HL-60 (cell line): ENCODE results near the gene PERCC1.
A peak's percentile ranks its signal among the peaks of the same experiment; 100 is the strongest.

ENCODE experiments used
- DNase-seq, 2 experiments: peaks; one replicate each; pipeline ENCODE4 v3.0.0-alpha.2; 2010 to 2020; ENCODE audit warnings: low read depth in 1 of 2, low spot score in 1 of 2
- H3K27ac ChIP-seq: fragments of 250-450 bp; sonication (Bioruptor Pico); replicated peaks from 2 replicates; pipeline ENCODE4 v1.5.1; 2020; ENCODE audit warnings: mild to moderate bottlenecking, moderate library complexity
- H3K27me3 ChIP-seq: fragments of 250-450 bp; sonication (Bioruptor Pico); 2 replicates; pipeline ENCODE4 v1.5.1; 2021; ENCODE audit warnings: mild to moderate bottlenecking, moderate library complexity; ENCODE audit not compliant: insufficient read depth, poor library complexity, severe bottlenecking
- H3K4me3 ChIP-seq: replicated peaks from 2 replicates; pipeline ENCODE4 v1.5.1; 2011; ENCODE audit warnings: mild to moderate bottlenecking, control low read depth, low read length; ENCODE audit not compliant: insufficient read depth
- CTCF ChIP-seq: IDR thresholded peaks from one replicate; pipeline ENCODE4 v1.5.1; 2011; ENCODE audit warnings: low read length, control low read depth, inconsistent platforms; ENCODE audit not compliant: insufficient read depth
- GABPA ChIP-seq: IDR thresholded peaks from 2 replicates; pipeline ENCODE4 v1.6.1; 2012; ENCODE audit warnings: low read depth
- POLR2AphosphoS5 ChIP-seq: IDR thresholded peaks from 2 replicates; pipeline ENCODE4 v1.6.1; 2012; ENCODE audit warnings: low read depth
- SPI1 ChIP-seq: IDR thresholded peaks from 2 replicates; pipeline ENCODE4 v1.6.1; 2012; ENCODE audit warnings: low read depth, mild to moderate bottlenecking, borderline replicate concordance
- TF ChIP-seq, protein P1 (sequence below): IDR thresholded peaks from 2 replicates; pipeline ENCODE4 v1.6.1; 2012; ENCODE audit warnings: low read depth; ENCODE audit not compliant: insufficient replicate concordance

PERCC1 gene

GRCh38 chr16:1416521-1416941 lies 14.3 kb upstream of the PERCC1 start:
- Histone ChIP-seq H3K4me3 (no peak overlapping the region), H3K27me3 (no peaks in the 10 kb centered on the region), H3K27ac (no peak overlapping the region)
- TF ChIP-seq, protein P1, sequence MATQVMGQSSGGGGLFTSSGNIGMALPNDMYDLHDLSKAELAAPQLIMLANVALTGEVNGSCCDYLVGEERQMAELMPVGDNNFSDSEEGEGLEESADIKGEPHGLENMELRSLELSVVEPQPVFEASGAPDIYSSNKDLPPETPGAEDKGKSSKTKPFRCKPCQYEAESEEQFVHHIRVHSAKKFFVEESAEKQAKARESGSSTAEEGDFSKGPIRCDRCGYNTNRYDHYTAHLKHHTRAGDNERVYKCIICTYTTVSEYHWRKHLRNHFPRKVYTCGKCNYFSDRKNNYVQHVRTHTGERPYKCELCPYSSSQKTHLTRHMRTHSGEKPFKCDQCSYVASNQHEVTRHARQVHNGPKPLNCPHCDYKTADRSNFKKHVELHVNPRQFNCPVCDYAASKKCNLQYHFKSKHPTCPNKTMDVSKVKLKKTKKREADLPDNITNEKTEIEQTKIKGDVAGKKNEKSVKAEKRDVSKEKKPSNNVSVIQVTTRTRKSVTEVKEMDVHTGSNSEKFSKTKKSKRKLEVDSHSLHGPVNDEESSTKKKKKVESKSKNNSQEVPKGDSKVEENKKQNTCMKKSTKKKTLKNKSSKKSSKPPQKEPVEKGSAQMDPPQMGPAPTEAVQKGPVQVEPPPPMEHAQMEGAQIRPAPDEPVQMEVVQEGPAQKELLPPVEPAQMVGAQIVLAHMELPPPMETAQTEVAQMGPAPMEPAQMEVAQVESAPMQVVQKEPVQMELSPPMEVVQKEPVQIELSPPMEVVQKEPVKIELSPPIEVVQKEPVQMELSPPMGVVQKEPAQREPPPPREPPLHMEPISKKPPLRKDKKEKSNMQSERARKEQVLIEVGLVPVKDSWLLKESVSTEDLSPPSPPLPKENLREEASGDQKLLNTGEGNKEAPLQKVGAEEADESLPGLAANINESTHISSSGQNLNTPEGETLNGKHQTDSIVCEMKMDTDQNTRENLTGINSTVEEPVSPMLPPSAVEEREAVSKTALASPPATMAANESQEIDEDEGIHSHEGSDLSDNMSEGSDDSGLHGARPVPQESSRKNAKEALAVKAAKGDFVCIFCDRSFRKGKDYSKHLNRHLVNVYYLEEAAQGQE = peak; percentile 30
- TF ChIP-seq CTCF (no peak), SPI1 (no peak)
- no peak for DNase-seq

DNA sequence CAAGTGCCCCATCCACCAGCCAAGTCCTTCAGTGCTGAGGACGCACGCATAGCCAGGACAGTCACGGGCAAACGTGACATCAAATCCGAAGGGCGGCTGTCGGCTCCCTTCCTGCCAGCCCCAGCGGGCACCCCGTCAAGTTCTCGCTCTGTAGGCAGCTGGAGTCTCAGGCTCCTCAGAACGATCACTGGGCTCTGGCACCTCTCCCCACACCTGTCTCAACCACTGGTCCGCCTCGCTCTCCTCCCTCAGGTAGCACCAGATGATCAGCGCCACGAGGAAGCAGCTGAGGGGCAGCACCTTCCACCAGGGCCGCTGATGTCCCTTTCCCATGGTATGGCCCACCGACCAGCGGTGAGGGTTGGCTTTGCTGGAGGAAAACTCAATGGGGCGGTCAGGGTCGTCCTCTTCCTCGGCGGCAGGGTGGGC lies 10.8 kb upstream of the PERCC1 start:
- Histone ChIP-seq H3K4me3 (peak overlapping the region; percentile 71), H3K27me3 (no peaks in the 10 kb centered on the region), H3K27ac (peak overlapping the region; percentile 83)
- TF ChIP-seq, protein P1 = no peak
- TF ChIP-seq POLR2AphosphoS5 (no peak), GABPA (no peak), SPI1 (no peak), CTCF (no peak)
- no peak for DNase-seq

DNA sequence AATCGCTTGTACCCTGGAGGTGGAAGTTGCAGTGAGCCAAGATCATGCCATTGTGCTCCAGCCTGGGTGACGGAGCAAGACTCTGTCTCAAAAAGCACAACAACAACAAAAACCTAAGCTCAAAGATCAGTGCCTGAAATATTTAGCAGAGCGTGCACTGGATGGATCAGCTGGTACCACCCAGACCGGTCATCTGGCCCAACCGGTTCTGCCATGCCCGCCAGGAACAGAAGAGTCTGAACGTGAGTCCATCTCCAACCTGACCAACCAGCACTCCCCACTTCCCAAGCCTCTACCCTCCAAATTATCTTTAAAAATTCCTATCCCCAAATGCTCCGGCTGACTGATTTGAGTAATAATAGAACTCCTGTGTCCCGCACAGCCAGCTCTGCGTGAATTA lies 8.8 kb upstream of the PERCC1 start:
- H3K27ac ChIP-seq = no peak overlapping the region; the same call in 1 of the 2 replicates
- TF ChIP-seq GABPA = no peak
- no peak for TF ChIP-seq SPI1
- TF ChIP-seq, protein P1 = no peak
- no peak for TF ChIP-seq CTCF
- no peak for TF ChIP-seq POLR2AphosphoS5
- H3K27me3 ChIP-seq = no peaks in the 10 kb centered on the region
- no peak for DNase-seq
- no peak overlapping the region for H3K4me3 ChIP-seq
